GM12864 (cell line): ENCODE data around the gene FBP1.
"Not testable (repeated sequence)": the region's sequence is repeated elsewhere in the genome, so short reads cannot be mapped to it uniquely, and the experiment has no call there.

ENCODE experiments used
- DNase-seq: peaks from one replicate; pipeline ENCODE4 v3.0.0-alpha.2; 2011; ENCODE audit warnings: low read depth
- H3K4me3 ChIP-seq: 2 replicates; pipeline ENCODE4 v1.5.1; 2011; ENCODE audit warnings: mild to moderate bottlenecking, low read depth, low read length, control low read depth
- TF ChIP-seq, protein P1 (sequence below): IDR thresholded peaks from 2 replicates; pipeline ENCODE4 v1.5.1; 2011; ENCODE audit warnings: low read depth, mild to moderate bottlenecking, moderate library complexity, low read length, control low read depth, inconsistent platforms; ENCODE audit errors: missing control alignments

The FBP1 gene

DNA sequence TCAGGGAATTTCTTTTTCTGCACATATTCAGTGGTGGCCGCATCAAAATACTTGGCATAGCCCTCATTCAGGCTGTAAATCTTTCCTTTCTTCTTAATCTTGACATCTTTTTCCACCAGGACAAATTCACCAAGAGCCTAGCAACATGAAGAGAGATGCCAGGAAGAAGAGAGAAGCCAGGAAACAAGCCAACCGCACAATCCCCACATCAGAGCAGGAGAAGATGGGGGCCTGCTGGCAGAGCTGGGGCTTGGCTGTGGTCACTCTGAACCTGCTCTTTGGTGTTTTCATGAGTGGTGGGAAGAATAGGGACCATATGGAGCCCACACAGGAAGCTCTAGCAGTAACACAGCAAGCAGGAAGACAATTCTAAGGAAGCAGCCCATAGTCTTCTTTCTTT lies 72.0 kb downstream of the FBP1 start:
- DNase-seq: no peak
- TF ChIP-seq, protein P1, sequence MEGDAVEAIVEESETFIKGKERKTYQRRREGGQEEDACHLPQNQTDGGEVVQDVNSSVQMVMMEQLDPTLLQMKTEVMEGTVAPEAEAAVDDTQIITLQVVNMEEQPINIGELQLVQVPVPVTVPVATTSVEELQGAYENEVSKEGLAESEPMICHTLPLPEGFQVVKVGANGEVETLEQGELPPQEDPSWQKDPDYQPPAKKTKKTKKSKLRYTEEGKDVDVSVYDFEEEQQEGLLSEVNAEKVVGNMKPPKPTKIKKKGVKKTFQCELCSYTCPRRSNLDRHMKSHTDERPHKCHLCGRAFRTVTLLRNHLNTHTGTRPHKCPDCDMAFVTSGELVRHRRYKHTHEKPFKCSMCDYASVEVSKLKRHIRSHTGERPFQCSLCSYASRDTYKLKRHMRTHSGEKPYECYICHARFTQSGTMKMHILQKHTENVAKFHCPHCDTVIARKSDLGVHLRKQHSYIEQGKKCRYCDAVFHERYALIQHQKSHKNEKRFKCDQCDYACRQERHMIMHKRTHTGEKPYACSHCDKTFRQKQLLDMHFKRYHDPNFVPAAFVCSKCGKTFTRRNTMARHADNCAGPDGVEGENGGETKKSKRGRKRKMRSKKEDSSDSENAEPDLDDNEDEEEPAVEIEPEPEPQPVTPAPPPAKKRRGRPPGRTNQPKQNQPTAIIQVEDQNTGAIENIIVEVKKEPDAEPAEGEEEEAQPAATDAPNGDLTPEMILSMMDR: no peak
- H3K4me3 ChIP-seq: no peak overlapping the region

DNA sequence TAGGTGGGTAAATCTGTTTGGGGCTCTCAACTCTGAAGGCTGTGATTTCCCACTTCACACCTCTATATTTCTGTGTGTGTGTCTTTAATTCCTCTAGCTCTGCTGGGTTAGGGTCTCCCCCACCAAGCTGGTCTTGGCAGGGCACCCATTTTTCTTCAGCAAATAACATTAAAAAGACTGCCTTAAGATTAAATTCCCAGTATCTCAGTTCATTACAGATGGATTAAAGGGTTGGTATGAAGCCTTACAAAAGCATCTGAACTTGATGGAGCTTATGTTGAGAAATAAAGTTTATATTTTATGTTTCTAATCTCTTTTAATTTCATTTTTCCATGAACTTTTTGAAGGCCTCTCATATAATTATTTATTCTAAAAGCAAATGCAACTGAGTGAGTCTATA lies 72.8 kb downstream of the FBP1 start:
- TF ChIP-seq, protein P1: no peak
- H3K4me3 ChIP-seq: no peak overlapping the region

DNA sequence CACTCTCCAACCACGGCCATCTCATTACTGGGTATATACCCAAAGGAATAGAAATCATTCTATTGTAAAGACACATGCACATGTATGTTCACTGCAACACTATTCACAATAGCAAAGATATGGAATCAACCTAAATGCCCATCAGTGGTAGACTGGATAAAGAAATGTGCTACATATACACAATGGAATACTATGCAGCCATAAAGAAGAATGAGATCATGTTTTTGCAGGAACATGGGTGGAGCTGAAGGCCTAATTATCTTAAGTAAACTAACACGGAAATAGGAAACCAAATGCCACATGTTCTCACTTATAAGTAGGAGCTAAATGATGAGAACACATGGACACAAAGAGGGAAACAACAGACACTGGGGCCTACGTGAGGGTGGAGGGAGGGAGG lies 75.0 kb downstream of the FBP1 start:
- DNase-seq: not testable (repeated sequence)

More for the DNA sequence above, 72.8 kb downstream of the FBP1 start:
- no peak for DNase-seq

DNA sequence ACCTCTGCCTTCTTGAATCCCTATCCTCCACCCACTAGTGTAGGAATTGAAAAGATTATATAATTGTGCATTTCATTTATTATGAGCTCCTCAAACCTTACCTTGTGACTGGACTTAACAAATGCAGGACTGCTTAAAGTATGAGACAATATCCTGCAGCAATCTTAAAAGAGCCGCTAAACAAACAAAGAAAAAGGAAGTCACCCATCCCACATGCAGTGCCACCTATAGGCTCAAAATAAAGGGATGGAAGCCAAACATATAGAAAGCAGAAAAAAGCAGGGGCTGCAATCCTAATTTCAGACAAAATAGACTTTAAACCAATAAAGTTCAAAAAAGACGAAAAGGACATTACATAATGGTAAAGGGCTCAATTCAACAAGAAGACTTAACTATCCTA lies 75.8 kb downstream of the FBP1 start:
- H3K4me3 ChIP-seq: no peak overlapping the region
- no peak for DNase-seq
- TF ChIP-seq, protein P1: no peak

More for the DNA sequence above, 75.0 kb downstream of the FBP1 start:
- H3K4me3 ChIP-seq: not testable (repeated sequence)

DNA sequence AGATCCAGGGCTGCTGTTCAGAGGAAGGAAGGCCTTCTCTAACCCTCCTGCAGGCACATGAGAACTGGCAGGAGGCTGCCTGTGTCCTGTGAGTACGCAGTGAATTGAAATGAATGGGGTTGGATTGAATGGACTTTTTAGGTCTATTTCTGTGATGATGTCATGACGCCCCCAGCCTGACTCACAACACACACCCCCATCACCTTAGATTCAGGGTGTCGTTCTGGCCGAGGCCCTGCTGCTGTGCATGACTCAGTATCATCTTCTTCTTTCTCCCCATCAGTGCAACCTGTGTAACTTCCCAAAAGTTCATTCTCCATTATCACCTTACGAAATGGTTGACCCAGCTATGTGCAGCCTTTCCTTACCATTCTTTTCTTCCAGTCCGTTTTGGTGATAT lies 79.1 kb downstream of the FBP1 start:
- DNase-seq: no peak
- H3K4me3 ChIP-seq: no peak overlapping the region
- TF ChIP-seq, protein P1: no peak

DNA sequence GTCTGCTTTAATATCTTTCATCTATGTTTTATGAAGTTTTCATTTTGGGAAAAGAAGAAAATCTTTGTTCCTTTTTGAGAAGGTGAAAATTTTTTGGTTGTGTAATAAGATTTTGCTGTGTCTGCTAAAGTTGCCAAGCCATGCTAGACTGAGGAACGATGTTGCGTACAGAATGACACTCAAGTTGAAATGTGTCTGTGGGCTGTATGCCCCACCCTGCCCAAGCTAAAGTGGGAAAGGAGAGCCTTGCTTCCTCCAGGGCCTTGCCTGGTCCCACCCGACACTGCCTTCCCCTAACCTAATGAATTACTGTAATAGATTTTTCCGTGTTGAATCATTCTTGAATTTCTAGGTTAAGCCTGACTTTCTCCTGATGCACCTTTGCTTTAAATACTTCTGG lies 81.9 kb downstream of the FBP1 start:
- H3K4me3 ChIP-seq: no peak overlapping the region
- TF ChIP-seq, protein P1: no peak
- no peak for DNase-seq

DNA sequence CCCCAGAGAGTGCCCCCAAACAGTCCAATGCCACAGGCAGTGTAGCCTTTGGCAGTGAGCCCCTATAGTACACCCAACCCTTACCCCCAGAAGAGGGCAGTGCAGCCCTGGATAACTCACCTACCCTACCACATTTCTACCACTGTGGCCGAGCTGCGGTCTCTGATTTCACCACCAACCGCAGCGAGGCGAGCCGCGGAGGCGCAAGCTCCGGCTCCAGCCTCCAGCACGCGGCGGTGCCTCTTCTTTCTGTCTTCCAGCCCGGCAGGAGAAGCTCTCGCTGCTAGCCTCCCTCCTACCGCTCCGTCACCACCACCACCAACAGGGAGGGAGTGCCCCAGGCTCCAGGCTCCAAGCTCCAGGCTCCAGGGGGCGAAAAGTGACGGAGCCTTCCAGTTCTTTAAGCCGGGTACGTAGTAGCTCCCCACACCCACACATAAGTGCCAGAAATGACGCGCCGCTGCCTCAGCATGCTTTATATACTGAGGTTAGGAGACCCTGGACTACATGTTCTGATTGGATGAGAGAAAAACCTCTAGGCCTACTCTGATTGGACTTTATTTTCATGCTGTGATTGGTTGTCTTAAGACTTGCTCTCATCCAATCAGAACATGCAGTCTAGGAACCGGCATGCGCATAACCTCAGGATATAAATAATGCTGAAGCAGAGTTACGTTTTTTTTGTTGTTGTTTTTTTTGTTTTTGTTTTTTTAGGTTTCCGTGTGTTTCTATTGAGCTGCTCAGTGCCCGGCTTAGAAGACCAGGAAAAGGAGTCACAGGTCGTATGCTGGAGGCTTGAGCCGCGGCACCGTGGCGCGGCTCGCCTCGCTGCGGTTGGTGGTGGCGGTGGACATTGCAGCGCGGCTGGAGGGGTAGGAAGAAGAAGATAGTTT lies 84.6 kb downstream of the FBP1 start, which contains the start of gene PCAT7:
Gene PCAT7 (plus strand): TSS at position 645 of the 893 bp plus-strand sequence.
- H3K4me3 ChIP-seq: no peak within 1 kb of the TSS
- DNase-seq: peak; percentile 13
- TF ChIP-seq, protein P1: peak; percentile 54
